GM21528 (cell line): Measurements from ENCODE around the gene ADAM15.

Experiments
- ATAC-seq: cut with Tn5 transposase; IDR thresholded peaks from one replicate; pipeline ENCODE4 v1.9.1; 2021; ENCODE audit warnings: mild to moderate bottlenecking, moderate library complexity; ENCODE audit not compliant: unreplicated experiment, low FRiP score

The ADAM15 gene

DNA sequence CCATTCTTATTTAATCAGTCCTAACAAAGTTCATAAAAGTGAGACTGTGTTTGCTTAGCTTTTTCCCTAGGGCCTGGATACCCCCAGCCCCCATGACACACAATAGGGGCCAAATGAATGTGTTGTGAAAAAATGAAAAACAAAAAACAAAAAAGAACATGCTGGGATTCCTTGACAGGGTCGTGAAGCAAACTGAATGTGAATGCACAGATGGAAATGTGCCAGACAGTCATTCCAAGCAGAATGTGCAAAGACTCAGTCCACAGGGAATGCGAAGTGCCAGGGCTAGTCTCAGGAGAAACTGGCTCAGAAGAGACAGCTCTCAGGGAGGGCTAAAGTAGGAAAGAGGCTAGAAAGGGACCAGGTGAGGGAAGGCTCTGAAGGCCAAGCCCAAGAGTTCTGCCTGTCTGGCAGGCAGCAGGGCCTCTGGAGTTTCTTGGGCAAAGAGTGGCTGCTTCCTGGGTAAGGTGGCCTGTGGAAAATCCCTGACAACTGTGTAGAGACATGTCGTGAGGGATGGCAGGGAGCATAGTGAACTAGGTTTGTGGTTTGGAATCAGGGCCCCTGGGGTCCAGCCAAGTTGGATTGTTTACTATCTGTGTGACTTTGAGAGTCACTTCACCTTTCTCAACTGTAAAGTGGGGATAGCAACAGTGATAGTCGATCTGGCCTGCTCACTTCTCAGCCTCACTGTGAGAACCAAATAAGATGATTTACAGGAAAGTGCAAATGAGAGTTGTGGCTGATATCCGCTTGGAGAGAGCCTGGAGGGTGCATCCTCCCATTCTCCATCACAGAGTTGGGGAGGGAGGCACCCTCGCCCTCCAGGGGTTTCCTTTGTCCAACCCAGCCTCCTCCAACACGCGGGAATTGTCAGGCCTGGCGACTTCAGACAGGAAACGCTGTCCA lies 1.2 kb upstream of the ADAM15 start:
- ATAC-seq = no peak

DNA sequence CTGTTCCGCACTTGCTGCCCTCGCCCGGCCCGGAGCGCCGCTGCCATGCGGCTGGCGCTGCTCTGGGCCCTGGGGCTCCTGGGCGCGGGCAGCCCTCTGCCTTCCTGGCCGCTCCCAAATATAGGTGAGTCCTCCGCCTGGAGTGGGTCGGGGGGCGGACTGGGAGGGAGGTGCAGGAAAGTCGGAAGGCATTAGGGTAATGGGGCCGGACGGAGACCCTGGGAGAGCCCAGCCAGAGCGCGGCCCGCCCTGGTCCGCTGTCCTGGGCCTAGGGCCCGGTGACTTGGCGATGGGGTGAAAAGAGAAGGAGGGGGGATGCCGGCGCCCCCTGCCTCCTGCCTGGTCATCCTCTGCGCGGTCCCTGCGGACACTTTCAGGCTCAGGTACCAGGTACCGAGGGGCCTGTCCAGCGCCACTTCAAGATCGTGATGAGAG lies 243 bp downstream of the ADAM15 start:
- ATAC-seq = peak; percentile 30

DNA sequence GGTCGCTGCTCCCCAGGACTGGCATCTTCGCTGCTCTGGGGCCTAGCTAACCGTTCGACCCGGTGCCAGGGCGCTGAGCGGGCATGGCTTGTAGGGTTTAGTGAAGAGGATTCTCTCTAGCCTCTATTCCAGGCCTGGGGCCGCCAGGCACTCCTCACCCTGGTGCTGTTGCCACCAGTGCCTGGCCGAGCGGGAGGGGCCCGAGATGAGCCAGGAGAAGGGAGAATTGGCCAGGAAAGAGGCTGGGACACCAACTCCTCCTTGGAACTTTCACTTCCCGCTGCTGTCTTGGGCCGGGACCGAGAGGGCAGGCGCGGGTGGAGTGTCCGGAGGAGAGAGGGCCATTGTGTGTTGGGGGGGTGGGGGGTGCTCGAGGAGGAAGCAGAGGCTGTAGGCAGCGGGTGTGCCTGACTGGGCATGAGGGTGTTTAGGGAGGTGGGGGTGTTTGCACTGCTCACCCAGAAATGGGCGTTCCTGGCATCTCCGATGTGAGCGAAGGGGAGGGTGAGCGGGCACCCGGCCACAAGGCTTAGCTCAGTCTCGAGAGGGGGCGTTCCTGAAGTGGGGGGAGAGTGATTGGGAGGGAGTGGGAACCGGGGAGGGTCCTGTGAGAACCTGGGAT lies 772 bp downstream of the ADAM15 start:
- ATAC-seq = peak; percentile 6

DNA sequence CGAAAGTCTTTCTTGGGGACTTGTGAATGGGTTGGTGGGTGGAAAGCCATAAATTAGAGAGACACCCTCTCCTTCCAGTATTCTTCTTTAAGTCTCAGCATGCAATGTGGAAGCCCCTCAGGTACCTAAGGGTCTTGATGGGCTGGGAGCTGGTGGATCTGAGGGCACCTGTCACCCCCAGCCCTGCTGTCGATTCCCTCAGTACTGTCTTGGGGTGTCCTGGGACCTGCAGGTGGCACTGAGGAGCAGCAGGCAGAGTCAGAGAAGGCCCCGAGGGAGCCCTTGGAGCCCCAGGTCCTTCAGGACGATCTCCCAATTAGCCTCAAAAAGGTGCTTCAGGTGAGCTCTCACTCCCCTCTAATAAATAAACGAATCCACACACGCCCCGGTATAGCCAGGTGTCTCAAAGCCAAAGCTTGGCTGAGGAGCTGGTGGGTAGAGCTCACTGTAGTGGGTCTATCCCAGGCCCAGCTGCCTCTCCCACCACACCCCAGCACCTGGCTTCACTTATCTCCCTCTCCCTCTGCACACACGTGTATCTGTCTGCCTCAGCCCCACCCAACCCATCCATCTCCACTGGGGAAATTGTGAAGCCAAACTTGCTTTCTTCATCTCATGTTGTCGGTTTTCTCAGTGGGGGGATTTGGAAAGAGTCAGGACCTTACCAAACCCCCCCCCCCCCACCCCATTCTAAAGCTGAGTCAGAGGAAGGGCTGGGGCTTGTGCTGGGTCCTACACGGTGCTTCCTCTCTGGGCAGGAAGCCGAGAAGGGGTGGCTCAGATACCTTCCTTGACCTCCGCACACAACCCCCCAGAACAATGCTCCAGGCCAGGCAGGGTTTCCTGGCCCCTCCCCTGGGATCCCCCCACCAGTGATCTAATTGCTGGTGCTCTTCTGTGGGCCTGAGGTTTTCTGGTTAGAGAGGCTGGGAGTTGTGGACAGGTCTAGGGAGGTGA lies 1.6 kb downstream of the ADAM15 start:
- ATAC-seq = no peak

- no peak for ATAC-seq
Observed at GRCh38 chr1:155053531-155054105, 2.5 kb downstream of the ADAM15 start.

GRCh38 chr1:155057104-155057503 lies 6.0 kb downstream of the ADAM15 start:
- ATAC-seq = no peak

- ATAC-seq = no peak
Observed at GRCh38 chr1:155057788-155058211, 6.7 kb downstream of the ADAM15 start.

- ATAC-seq = no peak
Observed at GRCh38 chr1:155060736-155061135, 9.6 kb downstream of the ADAM15 start.

- no peak for ATAC-seq
Observed at GRCh38 chr1:155061381-155062150, 10.4 kb downstream of the ADAM15 start.

GRCh38 chr1:155062151-155062686 lies 11.1 kb downstream of the ADAM15 start:
- ATAC-seq = no peak

- no peak for ATAC-seq
Observed at GRCh38 chr1:155062702-155063411, 11.7 kb downstream of the ADAM15 start.

DNA sequence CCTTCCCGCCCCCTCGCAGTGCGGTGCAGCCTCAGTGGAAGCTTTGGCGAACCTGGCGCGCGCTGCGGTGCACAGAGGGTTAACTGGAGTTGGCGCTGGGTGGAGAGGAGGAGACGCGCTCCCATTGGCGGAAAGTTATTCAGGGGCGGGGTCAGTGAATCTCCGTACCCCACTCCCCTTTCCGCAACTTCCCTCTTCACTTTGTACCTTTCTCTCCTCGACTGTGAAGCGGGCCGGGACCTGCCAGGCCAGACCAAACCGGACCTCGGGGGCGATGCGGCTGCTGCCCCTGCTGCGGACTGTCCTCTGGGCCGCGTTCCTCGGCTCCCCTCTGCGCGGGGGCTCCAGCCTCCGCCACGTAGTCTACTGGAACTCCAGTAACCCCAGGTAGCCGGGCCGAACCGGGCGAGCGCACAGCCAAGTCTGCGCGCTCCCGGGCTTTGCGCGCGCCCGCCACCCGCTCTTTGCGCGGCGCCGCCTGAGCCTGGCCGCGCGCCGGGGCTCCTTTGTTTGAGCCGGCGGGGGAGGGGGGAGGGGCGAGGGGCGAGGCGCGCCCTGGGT lies 12.5 kb downstream of the ADAM15 start, which contains the start of gene EFNA4:
Gene EFNA4 (plus strand): TSS at position 191 of the 561 bp plus-strand sequence. CDS start 84 bp downstream, at position 275.
- peak; percentile 55 for ATAC-seq

- ATAC-seq = peak; percentile 14
Observed at GRCh38 chr1:155064111-155064831, 13.2 kb downstream of the ADAM15 start.

- no peak for ATAC-seq
Observed at GRCh38 chr1:155064832-155065429, 13.8 kb downstream of the ADAM15 start.

DNA sequence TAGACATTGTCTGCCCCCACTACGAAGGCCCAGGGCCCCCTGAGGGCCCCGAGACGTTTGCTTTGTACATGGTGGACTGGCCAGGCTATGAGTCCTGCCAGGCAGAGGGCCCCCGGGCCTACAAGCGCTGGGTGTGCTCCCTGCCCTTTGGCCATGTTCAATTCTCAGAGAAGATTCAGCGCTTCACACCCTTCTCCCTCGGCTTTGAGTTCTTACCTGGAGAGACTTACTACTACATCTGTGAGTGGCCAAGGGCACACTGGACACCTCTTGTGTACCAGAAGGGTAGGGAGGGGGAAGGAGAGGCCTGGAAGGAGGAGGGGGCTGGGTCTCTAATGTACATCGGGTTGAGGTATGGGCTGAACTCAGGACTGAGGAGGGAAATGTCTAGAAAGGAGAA lies 15.7 kb downstream of the ADAM15 start:
- no peak for ATAC-seq

- ATAC-seq = no peak
Observed at GRCh38 chr1:155068599-155068998, 17.5 kb downstream of the ADAM15 start.

DNA sequence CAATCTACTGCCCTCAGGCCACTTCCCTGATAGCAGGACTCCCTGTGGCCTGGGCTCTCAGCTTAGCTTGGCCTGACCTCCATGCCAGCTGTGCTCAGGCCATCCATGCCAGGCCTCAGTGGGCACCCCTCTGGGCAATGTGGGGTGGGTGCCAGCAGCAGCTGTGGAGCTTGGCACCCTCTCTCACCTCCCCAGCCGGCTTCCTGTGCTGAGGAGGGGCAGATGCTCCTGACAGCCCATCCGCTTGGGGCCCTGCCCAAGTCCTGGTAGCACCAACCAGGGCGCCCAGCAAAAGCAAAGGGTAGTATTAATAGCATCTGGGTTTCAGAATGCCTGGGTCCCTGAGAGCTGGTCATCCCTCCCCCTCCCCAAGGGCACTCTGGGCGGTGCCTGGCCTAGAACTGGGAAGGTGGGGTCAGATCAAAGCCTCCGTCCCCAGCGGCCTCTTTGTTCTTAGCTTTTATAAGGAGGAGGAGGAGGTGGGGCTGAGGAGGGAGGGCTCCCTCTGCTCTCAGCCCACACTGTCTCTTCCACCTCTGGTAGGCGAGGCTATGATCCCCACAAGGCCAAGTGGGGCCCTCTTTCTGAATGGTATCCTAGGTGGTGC lies 18.5 kb downstream of the ADAM15 start:
- no peak for ATAC-seq
